Stimulated activated CD4-positive, alpha-beta T cell treated with anti-CD3 and anti-CD28 coated beads, Interleukin-1b, Interleukin-23, amount 100 ng/mL, for 1 hour (primary cell): ENCODE results near the gene CTNS.
"Not testable (repeated sequence)": the region's sequence is repeated elsewhere in the genome, so short reads cannot be mapped to it uniquely, and the experiment has no call there.

Experiments
- DNase-seq, 2 donors: peaks; one replicate each; pipeline ENCODE4 v3.0.0-alpha.2; 2020; ENCODE audit warnings: low read depth in 2 of 2

Gene CTNS

DNA sequence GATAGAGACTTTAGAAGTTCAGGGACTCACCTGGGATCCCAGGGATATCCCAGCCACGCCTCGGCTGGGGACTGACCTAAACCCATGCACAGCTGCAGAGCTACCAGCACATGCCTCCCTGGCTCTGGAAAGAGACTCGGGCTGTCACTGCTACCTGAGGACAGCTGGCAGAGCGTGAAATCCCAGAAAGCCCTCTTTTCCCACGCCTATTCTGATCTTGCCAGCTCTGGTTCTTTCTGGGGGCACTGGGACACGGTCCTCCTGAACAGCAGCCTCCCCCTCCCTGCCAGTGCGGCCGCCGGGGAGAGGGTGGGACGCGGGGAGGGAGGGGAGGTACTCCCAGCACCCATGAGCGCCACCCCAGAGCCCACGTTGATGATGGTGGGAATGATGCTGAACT is 48.6 kb downstream of the CTNS start:
- DNase-seq, result no peak

DNA sequence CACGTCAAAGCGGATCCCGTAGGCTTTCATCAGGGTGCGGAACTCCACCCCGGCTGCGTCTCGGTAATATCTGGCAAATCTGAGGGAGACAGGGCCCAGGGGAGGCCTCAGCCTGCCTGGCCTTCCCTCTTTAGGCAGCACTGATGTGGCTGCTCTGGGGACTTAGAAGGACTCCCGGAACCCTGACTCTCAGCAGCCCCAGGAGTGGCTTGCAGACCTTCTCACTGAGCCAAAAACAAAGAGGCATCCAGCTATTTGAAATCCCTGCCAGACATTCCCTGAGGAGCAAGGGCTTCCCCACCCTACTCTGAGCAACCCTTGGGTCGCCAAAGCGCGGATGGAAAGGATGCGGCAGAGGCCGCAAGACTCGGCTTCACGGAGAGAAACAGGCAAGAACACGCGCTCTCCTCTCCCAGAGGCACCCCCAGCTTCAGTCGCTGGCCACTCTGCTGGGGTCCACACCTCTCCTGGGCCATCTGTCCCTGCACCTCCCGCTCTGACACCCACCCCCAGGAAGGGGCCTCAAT is 51.5 kb downstream of the CTNS start:
- no peak for DNase-seq

DNA sequence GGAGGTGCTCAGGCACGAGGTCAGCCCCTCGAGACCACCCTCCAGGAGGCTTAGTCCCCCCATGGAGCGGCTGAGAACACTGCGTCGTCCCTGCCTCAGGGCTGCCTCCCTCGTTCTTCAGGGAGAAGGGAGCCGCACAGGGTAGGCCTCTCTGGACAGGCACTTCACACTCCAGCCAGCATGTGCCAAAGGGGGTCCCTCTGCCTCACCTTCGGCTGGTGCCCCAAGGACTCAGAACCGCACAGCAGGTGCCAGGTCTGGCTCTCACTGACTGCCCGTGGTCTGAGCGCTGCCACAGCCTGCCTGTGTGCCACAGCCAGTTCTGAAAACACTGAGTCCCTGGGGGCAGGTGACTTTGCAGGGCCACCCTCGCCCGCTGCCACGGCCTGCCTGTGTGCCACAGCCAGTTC is 52.3 kb downstream of the CTNS start:
- DNase-seq, result no peak

DNA sequence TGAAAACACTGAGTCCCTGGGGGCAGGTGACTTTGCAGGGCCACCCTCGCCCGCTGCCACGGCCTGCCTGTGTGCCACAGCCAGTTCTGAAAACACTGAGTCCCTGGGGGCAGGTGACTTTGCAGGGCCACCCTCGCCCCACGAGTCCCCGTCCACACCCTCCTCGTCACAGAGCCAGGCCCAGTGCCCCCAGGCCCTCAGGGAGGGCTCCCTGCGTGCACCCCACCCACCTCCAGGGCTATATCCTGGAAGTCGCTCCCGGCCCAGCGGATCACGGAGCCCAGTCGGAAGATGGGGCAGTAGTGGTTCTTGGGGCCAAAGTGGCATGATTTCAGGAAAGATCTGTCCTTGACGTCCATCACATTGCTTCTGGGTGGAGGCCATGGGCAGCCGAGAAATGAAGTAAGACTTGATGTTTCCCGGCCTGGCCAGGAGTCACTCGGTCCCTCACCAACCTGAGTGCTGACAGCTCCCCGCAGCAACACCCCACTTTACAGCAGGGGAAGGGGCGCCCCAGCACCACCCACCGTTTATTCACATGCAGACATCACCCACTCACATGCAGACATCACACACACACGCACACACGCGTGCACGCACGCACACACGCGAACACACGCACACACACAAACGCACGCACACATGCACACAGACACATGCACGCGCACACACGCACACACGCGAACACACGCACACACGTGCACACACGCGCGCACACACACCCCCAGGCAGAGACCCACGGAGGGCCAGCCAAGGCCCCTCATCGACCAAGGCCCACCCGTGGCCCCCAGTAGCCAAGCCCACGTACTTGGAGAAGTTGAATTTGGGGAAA is 52.9 kb downstream of the CTNS start:
- no peak for DNase-seq

DNA sequence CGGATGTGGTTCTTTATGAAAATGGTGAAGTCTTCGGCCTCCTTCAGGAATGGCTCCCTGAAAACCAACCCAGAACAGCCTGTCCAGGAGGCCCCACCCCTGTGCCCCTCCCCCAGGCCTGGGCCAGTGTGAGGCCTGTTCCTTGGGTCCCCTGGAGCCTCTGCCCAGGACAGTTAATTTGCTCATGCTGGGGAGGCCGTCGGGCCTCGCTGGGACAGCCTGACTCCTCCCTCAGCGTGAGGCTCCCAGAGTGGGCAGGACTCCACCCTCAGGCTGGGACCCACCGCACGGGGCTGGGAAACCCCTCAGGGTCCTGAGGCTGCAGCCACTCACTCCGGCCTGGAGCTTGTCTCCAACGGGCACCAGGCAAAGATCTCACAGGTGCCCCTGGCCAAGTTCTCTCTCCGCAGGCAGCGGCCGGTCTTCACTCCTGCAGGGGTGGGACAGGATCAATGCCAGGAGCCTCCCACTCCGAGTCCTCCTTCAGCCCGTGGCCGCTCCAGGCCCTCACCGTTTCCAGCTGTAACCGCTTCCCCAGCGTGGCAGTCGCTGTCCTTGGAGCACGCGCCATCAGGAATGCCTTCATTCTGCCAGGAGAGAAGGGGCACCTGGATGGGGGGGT is 53.6 kb downstream of the CTNS start:
- DNase-seq, result no peak

DNA sequence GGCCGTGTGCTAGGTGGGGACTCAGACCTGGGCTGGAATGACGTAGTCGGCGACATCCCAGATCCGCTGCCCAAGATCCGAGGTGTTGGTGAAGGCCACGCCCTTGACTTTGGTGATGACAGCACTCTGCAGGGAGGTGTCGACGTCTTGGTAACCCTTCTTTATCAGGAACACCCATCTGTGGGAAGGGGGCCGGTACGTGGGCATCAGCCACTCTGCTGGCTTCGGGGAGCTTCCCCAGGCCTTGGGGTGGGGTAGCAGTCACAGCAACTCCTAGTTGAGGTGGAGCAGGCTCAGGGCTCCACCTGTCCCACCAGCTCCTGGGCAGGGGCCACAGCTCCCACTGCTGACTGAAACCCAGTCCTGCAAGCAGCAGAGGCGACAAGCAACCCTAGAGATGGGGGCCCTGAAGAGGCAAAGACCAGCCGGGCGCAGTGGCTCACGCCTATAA is 55.1 kb downstream of the CTNS start:
- no peak for DNase-seq

DNA sequence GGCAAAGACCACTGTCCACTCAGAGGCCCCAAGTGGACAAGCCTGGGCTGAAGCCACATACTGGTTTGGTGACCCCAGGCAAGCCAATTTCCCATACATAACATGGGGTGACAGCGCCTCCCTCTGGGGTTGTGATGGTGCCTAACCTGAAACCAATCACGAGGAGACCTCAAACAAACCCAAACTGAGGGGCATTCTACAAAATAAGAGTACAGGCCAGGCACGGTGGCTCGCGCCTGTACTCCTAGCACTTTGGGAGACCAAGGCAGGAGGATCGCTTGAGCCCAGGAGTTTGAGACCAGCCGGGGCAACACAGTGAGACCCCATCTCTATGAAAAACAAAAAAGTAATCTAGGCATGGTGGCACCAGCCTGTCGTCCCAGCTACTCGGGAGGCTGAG is 55.8 kb downstream of the CTNS start:
- DNase-seq, result no peak

DNA sequence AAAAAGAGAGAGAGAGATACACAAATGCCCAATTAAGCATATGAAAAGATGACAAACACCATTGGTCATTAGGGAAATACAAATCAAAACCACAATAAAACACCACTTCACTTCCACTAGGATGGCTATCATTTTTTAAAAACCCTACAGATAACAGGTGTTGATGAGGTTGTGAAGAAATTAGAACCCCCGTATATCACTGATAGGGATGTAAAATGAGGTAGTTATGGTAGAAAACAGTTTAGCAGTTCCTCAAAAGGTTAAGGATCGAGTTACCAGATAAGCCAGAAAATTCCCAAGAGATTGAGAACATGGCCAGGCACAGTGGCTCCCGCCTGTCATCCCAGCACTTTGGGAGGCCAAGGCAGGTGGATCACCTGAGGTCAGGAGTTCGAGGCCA is 56.6 kb downstream of the CTNS start:
- DNase-seq, result no peak

DNA sequence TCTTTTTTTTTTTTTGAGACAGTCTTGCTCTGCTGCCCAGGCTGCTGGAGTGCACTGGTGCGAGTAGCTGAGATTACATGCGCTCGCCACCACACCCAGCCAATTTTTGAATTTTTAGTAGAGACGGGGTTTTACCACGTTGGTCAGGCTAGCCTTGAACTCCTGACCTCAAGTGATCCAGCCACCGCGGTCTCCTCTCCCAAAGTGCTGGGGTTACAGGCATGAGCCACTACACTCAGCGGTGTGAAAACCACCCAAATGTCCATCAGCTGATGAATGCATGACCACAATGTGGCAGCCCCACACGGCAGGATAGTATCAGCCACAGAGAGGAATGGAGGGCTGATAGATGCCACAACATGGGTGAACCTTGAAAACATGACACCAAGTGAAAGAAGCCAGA is 57.3 kb downstream of the CTNS start:
- no peak for DNase-seq

DNA sequence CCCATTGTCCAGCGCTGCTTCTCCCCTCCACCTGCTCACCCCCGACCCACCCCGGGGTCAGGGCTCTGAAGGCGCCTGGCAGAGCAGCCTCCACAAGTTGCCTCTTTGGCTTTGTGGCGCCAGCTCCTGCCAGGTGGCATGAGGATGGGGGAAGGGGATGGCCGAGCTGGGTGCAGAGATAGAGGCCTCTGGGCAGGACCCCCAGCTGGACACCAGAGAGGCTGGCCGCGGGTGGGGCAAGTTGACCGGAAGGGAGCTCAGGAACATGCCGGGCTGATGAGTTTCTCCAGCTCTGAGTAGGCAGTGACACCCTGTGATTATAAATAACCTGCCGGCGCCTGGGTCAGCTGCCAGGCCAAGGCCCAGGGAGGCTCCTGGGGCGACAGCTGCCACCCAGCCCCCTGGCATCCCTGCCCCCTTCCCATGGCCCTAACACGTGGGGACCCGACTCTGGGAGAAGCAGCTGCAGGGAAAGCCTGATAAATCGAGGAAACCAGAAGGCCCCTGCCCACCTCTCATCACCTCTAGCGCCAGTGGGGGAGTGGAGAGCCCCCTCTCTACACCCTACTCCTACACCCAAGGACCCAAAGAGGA is 58.7 kb downstream of the CTNS start:
- DNase-seq, result no peak

DNA sequence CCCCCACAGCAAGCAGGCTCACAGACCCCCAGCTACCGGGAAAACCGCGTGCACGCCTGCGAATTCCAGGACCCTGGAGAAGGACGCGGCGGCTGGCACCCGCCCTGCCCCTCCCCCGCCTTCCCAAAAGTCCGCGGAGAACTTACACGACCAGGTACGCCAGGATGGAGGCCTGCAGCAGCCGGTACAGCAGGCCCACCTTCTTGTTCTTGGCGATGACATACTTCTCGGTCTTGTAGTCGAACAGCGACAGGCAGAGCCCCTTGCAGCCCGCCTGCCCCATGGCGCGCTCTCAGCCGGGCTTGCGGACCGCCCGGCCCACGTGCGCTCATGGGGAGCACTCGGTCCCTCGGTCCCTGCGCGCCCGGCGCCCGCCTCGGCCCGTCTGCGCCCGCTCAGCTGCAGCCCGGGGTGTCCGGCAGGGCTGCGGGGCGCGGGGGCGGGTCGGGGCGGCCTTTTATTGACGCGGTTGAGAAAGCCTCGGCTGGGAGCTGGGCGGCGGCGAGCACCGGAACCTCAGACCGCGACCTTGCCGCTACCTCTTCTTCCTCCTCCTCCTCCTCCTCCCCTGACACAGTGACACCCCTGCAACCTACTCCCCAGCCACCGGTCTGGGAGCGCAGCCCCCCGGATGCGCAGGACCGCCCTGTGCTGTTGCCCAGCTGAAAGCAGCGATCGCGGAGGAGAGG is 59.3 kb downstream of the CTNS start, which contains the start of gene P2RX5:
TSS of gene P2RX5 (minus strand) at position 433 of the 689 bp plus-strand sequence. CDS start at position 283, 150 bp downstream.
- no peak for DNase-seq

DNA sequence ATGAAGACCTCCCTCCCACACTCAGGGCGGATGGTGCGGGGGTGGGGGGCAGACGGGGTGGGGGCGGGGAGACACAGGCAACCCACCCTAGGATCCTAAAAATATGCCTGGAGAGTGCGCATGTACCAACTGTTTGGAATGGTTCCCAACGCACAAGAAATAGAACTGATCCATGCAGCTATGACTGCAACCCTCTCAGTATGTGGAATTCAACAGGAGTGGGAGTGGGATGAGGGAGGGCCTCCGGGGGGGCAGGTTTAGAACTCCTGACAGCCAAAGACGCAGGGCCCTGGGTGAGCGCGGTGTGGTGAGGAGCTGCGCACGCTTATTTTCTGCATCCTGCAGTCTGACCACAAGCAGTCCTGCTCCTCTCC is 60.5 kb downstream of the CTNS start:
- DNase-seq, result no peak

DNA sequence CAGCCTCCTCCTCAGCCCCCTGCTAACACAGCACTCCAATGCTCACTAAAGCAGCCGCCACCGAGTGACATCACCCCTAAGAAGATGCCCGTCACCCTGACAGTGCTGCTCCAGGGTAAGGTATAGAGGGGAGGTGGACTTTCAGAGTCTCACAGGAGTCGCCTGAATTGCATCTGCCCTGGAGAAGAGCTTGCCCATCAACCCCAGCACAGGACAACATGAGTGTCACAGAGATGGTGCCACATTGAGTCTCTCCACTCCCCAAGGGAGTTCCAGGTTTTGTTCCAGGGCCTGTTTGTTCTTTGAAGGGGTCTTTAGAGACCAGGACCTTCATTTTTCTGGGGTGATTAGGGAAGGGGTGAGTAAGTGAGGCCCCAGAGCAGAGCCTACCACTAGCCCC is 61.6 kb downstream of the CTNS start:
- DNase-seq, result no peak

DNA sequence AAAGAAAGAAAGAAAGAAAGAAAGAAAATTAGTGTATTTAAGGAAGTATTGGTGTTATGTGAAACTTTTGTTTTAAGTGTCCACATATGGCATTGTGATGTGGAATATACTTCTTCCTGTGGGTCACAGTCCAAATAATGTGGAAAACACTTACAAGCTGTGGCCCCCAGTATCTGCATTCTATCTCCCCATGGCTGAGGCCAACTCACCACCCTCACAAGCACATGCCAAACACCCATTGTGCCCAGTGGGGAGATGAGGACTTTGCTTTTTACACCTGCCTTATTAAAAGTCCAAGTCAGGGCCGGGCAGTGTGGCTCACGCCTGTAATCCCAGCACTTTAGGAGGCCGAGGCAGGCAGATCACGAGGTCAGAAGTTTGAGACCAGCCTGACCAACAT is 63.4 kb downstream of the CTNS start:
- DNase-seq, result no peak

DNA sequence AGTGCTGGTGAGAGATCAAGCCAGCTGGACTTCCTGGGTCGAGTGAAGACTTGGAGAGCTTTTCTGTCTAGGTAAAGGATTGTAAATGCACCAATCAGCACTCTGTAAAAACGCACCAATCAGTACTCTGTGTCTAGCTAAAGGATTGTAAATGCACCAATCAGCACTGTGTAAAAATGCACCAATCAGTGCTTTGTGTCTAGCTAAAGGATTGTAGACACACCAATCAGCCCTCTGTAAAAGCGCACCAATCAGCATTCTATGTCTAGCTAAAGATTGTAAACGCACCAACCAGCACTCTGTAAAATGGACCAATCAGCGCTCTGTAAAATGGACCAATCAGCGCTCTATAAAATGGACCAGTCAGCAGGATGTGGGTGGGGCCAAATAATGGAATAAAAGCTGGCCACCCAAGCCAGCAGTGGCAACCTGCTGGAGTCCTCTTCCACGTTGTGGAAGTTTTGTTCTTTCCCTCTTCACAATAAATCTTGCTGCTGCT is 65.5 kb downstream of the CTNS start:
- DNase-seq, result not testable (repeated sequence)

DNA sequence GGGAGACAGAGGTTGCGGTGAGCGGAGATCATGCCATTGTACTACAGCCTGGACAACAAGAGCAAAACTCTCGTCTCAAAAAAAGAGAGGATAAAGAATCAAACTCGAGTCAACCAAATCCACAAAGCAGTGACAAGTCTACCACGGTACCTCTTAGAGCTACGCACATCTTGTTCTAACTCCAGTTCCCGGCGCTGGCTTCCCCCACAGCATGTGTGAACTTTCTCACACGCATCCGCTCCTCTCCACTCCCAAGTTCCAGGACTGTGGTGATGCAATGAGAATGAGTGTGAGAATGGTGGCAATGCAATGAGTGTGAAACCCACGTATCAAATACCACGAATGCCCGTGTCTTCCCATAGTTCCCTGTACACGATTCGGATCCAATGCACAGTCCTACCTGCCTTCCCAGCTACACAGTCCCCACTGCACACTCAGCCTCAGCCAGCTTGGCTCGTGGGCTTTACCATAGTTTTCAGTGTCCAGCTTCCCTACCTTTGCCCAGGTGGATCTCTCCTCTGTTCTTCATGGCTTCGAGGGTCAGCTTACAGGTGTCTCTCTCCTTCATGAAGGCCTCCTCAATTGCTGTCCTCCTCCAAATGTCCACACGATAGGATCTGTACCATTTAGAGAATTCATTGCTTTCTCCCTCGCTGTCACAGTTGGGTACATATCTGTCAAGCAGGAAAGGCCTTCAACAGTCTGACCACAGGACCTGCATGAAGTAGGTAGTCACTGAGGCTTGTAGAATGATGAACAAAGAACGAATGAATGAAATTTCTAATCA is 68.6 kb downstream of the CTNS start:
- DNase-seq, result no peak

DNA sequence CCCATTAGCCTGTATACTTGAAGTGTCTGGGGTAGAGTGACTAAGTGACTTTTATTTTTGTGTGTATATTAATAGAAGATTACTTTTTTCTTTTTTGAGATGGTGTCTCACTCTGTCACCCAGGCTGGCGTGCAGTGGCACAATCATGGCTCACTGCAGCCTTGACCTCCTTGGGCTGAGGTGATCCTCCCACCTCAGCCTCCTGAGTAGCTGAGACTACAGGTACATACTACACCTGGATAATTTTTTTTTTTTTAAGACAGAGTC is 69.1 kb downstream of the CTNS start:
- not testable (repeated sequence) for DNase-seq

DNA sequence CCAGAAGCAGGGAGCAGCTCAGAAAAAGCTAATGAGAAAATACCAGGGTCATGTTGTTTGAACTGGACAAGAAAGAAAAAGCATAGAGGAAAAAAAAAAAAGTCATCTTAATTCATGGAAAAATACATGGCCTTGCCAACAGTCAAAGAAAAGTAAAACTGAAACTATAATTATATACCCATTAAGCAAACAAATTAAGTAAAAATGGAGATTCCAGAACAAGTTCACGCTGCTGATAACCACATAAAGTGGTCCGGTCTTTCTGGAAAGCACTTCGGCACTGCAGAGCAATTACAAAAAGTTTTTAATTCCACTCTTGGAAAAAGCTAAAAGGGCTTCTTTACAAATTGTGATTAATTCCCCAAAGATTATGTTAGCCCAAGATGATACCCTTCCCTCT is 71.8 kb downstream of the CTNS start:
- DNase-seq, result no peak

DNA sequence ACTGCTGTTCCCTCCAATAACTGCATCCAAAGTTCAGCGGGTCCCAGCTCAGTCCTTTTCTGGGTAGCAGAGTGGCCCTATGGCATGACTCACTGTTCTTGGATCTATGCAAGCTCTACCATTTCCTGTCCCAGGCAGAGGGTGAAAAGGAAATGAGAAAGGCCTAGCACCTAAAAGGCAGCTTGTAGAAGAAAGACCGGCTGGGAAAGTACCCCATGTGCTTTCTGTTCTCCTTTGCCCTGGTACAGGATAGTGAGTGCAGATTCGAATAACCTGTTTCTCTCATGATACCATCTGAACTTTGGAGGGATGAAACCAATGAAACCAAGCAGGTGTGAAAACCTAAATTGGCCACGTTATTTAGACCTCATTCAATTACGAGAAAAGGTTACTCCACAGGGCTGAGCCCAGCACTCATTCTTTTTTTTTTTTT is 74.4 kb downstream of the CTNS start:
- peak; percentile 28 to 44 for DNase-seq
